Prostate gland (tissue), 2 donors: ENCODE measurements around the gene CST3. TPM values are rescaled to one million over a fixed set of nuclear protein-coding genes. Genes with fewer than 3 reads are reported as not detected.

Experiments used
- DNase-seq: peaks from one replicate; pipeline ENCODE4 v3.0.0-alpha.2; 2019; ENCODE audit warnings: low spot score
- H3K27ac ChIP-seq, 2 donors: fragments of 200-600 bp; sonication (generic); 2 replicates each; pipeline ENCODE4 v1.5.1; 2017 to 2019
- H3K27me3 ChIP-seq: fragments of 200-600 bp; sonication (generic); replicated peaks from 2 replicates; pipeline ENCODE4 v1.5.1; 2019; ENCODE audit not compliant: insufficient read depth
- H3K36me3 ChIP-seq, 2 donors: fragments of 200-600 bp; sonication (generic); 1 replicate in 1 of 2; 2 replicates in 1 of 2; pipeline versions ENCODE4 v1.5.1 to v1.8.1; 2017 to 2019
- H3K4me1 ChIP-seq: fragments of 200-600 bp; sonication (generic); replicated peaks from 2 replicates; pipeline ENCODE4 v1.5.1; 2019
- H3K4me3 ChIP-seq, 2 donors: fragments of 200-600 bp; sonication (generic); 2 replicates each; pipeline ENCODE4 v1.5.1; 2017 to 2019
- H3K9me3 ChIP-seq: fragments of 200-600 bp; sonication (generic); 2 replicates; pipeline ENCODE4 v1.5.1; 2017
- POLR2A ChIP-seq: fragments of 450-650 bp; IDR thresholded peaks from one replicate; pipeline ENCODE4 v1.6.1; 2016; ENCODE audit warnings: antibody characterized with exemption, mild to moderate bottlenecking
- POLR2AphosphoS5 ChIP-seq: sonication (generic); formaldehyde crosslinking; IDR thresholded peaks from one replicate; pipeline ENCODE4 v1.6.1; 2017; ENCODE audit warnings: antibody characterized with exemption
- WGBS: methylation state at CpG from one replicate; pipeline ENCODE4 v1.1.5; 2018; 5-methylcytosine and 5-hydroxymethylcytosine counted together
- intact Hi-C: fragments of 100-400 bp; cut with DNase I; formaldehyde crosslinking; loops from one replicate; pipeline ENCODE4 v1.14.2; 2022
- total RNA-seq, 2 donors: library from RNA; depleted of rRNA; stranded (reverse); fragments of >200 nt; gene quantifications; one replicate each; pipeline ENCODE4 v1.1.0, GENCODE V29; 2016
- TF ChIP-seq, protein P1 (sequence below), 4 experiments: fragments of 200-600 bp in 2 of 4; fragments of 450-650 bp in 2 of 4; sonication (generic) in 2 of 4; IDR thresholded peaks; 1 replicate in 3 of 4; 2 replicates in 1 of 4; pipeline ENCODE4 v1.5.1; 2016 to 2019; ENCODE audit warnings: antibody characterized with exemption in 4 of 4, mild to moderate bottlenecking in 2 of 4, moderate library complexity in 2 of 4

CST3 gene
- total RNA-seq, 2 donors from 2014 or later: 1,170 to 3,384 TPM

DNA sequence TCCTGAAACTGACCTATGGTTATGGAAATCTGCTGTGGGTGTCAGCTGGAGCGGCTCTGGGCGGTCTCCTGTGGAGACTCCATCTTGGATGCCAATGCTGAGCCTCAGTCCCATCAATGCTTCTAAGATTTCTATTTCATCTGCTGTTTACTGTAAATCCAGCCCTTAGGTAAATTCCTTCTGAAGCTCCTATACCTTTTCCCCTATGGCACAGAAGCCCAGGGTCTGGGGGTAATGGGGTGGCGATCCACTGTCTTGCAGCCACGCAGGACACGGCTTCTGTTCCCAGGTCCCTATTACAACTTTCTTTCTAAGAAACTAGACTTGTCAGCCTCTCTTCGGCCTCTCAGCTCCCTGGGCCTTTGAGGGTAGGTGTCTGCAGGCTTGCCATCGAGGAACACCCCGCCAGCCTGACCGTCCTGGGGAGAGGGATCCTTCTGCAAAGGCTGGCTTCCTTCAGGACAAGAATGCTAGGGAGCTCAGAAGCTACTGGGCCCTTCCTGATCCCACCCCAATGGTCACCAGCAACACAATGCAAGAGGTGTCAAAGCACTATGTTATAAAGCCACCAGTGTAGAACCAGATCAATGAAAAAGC lies 6.4 kb downstream of the CST3 start:
- TF ChIP-seq, protein P1, sequence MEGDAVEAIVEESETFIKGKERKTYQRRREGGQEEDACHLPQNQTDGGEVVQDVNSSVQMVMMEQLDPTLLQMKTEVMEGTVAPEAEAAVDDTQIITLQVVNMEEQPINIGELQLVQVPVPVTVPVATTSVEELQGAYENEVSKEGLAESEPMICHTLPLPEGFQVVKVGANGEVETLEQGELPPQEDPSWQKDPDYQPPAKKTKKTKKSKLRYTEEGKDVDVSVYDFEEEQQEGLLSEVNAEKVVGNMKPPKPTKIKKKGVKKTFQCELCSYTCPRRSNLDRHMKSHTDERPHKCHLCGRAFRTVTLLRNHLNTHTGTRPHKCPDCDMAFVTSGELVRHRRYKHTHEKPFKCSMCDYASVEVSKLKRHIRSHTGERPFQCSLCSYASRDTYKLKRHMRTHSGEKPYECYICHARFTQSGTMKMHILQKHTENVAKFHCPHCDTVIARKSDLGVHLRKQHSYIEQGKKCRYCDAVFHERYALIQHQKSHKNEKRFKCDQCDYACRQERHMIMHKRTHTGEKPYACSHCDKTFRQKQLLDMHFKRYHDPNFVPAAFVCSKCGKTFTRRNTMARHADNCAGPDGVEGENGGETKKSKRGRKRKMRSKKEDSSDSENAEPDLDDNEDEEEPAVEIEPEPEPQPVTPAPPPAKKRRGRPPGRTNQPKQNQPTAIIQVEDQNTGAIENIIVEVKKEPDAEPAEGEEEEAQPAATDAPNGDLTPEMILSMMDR (IDR thresholded peaks at IDR 0.05): no peak
- no peak for TF ChIP-seq POLR2AphosphoS5
- TF ChIP-seq POLR2A: no peak
- peaks cover 4% of the 10 kb centered on the region for H3K4me1 ChIP-seq
- WGBS: 92% methylated on average over 9 of the region's 9 CpGs

DNA sequence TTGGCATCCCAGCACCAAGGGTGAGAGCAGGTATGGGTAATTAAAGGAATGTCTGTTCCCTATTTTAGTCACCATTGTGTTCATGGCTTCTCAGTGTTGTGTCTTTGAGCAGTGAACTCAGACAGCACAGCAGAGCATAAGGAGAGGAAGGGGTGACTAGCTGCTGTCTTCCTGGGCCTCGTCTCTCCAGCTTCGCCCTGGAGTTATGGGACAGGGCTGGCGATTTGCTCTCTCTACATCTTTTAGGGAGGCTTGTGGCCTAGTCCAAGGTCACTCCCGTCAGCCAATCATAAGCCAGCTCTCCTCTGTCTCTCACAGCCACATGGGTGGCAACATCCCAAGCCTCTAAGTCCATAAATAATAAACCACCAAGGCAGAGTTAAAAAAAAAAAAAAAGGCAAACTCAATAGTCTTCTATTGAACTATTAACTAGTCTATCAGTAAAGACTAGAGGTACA lies 7.3 kb downstream of the CST3 start:
- intact Hi-C loops: loop anchor here (10.0 kb wide), 2 partner anchors 206 to 1424 kb away; partner anchors contain the start of genes ACSS1 and NAPB
- 85% methylated on average over 4 of the region's 4 CpGs for WGBS
- H3K36me3 ChIP-seq: no peaks in the 10 kb centered on the region
- H3K27me3 ChIP-seq: no peaks in the 10 kb centered on the region
- no peak overlapping the region for H3K4me3 ChIP-seq
- DNase-seq: no peak
- no peaks in the 10 kb centered on the region for H3K4me1 ChIP-seq
- H3K27ac ChIP-seq: no peak overlapping the region
- no peaks in the 10 kb centered on the region for H3K9me3 ChIP-seq
- TF ChIP-seq, protein P1 (IDR thresholded peaks at IDR 0.05): no peak
- TF ChIP-seq POLR2AphosphoS5 (no peak), POLR2A (no peak)

More for the DNA sequence above, 6.4 kb downstream of the CST3 start:
- H3K36me3 ChIP-seq: no peaks in the 10 kb centered on the region
- H3K4me3 ChIP-seq: no peak overlapping the region
- H3K9me3 ChIP-seq: no peaks in the 10 kb centered on the region
- intact Hi-C loops: loop anchor here (10.0 kb wide), 2 partner anchors 207 to 1423 kb away; partner anchors contain the start of genes ACSS1 and NAPB
- no peaks in the 10 kb centered on the region for H3K27me3 ChIP-seq
- no peak for DNase-seq
- no peak overlapping the region for H3K27ac ChIP-seq

DNA sequence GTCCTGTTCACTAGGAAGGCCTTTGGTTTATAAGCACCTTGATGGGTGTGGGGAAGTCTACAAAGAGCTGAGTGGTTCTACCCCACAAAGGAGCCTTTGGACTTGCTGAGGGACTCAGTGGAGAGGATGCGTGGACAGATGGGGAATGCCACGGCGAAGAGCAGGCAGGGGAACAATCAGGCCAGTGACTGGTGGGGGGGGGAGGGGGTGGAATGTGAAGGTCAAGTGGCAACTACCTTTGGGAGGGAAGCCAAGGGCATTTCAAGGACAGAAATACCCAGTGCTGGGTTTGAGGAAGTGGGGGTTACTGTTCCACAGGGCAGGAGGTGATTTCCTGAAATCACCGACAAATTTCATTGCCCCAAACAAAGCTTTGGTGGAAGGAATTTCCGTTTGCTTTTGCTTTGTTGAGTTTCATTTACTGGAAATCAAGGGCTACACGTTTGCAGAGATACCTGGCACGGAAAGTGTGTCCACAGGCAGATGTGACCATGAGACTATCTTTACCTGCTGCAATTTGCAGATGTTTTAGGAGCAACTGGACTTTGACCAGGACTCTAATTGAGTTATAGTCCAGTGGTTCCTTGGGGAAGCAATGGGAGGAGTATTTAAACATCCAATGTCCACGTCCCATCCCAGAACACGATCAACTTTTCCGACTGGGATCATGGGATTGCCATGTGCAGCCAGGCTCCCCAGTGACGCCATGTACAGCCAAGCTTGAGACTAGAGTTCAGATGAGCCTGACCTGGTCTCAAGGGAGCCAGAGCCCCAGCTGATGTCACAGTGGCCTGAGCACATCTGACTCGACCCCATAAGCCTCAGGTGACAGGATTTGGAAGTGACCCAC lies 8.0 kb downstream of the CST3 start:
- H3K27ac ChIP-seq: no peak overlapping the region
- no peaks in the 10 kb centered on the region for H3K27me3 ChIP-seq
- intact Hi-C loops: loop anchor here (10.0 kb wide), 2 partner anchors 205 to 1425 kb away; partner anchors contain the start of genes ACSS1 and NAPB
- no peaks in the 10 kb centered on the region for H3K9me3 ChIP-seq
- DNase-seq: no peak
- 70% methylated on average over 12 of the region's 12 CpGs for WGBS
- H3K4me1 ChIP-seq: no peaks in the 10 kb centered on the region
- H3K4me3 ChIP-seq: no peak overlapping the region
- no peaks in the 10 kb centered on the region for H3K36me3 ChIP-seq
- TF ChIP-seq, protein P1 (IDR thresholded peaks at IDR 0.05): no peak
- TF ChIP-seq POLR2AphosphoS5 (no peak), POLR2A (no peak)

DNA sequence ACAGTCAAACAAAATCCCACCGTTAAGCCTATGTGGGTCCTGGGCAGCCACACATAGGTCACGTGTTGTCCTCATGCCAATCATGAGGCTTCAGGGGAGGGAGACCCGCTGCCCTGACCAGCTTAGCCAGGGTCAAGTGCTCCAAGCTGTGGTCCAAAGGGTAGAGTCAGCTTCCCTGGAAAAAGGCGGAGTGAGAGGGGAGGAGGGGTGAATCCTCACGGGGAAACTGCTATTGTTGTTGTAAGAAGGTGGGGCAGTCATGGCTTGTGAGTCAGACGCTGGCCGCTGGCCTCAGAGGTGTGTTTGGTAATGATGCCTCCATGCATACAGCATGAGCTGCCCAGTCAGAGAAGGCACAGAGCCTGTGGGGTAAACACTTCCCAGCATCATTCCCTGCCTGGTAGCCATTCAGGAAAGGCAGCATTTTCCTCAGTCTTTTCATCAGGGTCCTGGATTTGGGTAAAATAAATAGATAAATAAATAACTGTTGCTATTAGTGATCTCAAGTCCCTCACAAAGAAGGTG lies 8.7 kb downstream of the CST3 start:
- TF ChIP-seq, protein P1 (IDR thresholded peaks at IDR 0.05): no peak
- no peak for TF ChIP-seq POLR2A
- no peak for TF ChIP-seq POLR2AphosphoS5
- Histone ChIP-seq H3K4me1 (no peaks in the 10 kb centered on the region), H3K9me3 (no peaks in the 10 kb centered on the region), H3K27ac (no peak overlapping the region), H3K4me3 (no peak overlapping the region), H3K36me3 (no peaks in the 10 kb centered on the region), H3K27me3 (no peaks in the 10 kb centered on the region)
- 50% methylated on average over 7 of the region's 7 CpGs for WGBS
- intact Hi-C loops: no loop called here
- DNase-seq: no peak
